HG02938 (cell line): ENCODE data around the gene SUMO3.

Source experiments
- ATAC-seq: cut with Tn5 transposase; IDR thresholded peaks from one replicate; pipeline ENCODE4 v1.9.1; 2021; ENCODE audit warnings: mild to moderate bottlenecking, moderate library complexity; ENCODE audit not compliant: unreplicated experiment

The SUMO3 gene

DNA sequence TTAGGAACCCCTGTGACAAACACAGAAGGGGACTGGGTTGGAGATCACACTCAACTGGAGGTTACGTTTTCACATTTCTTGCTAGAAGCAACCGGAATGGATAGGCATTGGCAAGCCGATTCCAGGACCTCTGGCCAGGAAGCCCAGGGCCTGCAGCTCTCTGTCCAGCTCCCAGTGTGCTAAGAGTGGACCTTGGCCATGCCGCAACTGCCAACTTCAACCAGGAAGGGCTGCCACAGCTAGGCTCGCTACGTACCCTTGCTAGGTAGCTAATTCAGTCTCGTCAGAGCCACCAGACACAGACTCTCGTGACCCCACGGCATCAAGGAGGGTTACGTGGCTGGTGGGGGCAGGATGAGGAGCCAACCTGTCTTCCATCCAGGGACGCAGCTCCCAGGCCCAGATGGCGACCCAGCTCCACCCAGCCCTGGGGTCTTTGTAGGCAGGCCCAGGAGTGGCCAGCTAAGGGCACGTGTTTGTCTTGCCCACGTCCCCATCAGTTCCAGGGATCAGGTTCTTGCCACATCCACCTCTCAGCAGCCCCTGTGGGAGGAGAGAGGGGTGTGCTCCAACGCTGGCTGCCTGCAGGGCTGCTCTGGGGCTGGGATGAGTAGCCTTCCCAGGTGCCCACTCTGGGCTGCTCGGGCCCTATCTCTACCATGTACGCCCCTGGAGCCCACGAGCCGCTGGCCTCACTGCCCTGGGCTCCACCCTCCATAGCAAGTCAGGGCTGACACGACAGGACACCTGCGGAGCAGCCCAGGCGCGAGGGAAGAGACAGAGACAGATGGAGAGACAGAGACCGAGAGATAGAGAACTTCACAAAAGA, 55.4 kb downstream of the SUMO3 start:
- no peak for ATAC-seq

DNA sequence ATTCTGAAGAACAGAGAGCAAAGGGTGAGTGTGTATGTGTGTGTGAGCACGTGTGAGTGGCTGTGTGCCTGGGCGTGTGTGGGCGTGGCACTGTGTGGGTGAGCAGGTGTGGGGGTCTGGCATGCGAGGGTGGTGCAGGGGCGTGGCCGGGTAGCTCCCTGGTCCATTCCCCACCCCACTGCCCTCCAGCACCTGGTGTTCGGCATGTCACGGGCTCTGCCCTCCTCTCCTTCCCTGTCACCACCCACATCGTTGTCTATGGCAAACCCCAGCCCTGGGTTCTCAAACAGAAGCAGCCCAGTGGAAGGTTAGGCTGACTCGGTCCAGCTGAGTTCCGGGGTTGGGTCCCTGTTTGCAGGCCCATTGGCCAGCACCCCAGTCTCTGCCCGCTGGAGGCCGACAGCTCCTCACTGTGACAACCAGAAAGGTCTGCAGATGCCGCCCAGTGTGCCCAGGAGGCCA, 56.1 kb downstream of the SUMO3 start:
- no peak for ATAC-seq

- ATAC-seq = no peak
These were observed 56.7 kb downstream of the SUMO3 start for GRCh38 chr21:44761011-44761729.

GRCh38 chr21:44760376-44760775, 57.5 kb downstream of the SUMO3 start:
- ATAC-seq = no peak

- ATAC-seq = no peak
These were observed 58.1 kb downstream of the SUMO3 start for GRCh38 chr21:44759628-44760285.

DNA sequence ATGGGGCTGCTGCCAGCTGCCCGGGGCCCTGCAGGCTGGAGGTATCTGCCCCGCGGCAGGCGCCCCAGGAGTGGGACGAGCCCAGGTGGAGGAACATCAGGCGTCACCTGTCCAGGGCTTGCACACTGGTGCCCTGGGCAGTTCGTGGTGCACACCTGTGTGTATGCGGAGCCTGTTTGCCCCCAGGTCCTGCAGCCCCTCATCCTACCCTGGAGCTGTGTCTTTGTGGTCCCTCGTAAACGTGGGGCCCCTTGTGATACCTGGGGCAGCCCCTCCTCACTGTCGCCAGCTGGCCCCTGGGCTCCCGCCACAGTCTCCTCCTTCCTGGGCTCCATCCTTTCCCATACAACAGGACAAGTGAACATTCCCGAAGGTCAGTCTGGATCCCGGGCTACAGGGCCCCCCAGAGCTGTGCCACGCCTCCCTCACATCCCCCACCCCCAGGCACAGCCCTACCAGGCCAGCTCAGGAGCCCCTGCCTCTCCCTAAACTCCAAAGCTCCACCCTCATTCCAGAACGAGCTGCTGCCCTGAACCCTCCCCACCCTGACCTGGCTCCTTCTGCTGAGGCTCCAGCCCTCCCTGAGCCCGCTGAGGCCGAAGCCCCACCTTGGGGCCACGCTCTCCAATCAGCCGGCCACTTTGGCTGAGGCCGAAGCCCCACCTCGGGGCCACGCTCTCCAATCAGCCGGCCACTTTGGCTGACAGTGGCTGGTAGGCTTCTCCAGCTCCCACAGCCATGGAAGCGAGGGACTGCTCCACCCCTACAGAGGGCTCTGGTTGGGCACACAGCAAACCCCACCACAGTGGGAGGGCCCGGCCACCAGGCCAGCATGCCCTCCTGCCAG, 58.9 kb downstream of the SUMO3 start:
- no peak for ATAC-seq

DNA sequence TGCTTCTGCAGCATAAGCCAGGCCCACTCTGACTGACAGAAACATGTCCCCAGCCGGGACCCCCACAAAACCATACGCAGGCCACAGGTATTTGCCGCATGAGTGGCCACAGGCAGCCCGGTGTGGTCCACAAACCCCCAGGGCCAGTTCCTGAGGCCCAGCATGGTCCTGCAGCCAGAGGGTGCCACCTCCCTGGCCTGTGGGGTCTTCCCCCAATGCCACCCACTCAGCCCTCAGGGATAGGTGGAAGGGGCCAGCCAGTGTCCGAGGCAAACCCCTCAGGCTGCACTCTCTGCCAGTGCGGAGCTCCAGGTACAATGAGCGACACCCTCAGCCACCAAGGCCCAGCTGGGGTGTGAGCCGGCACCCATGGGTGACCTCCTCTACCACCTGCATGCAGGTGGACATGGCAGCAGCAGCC, 59.7 kb downstream of the SUMO3 start:
- ATAC-seq = no peak

DNA sequence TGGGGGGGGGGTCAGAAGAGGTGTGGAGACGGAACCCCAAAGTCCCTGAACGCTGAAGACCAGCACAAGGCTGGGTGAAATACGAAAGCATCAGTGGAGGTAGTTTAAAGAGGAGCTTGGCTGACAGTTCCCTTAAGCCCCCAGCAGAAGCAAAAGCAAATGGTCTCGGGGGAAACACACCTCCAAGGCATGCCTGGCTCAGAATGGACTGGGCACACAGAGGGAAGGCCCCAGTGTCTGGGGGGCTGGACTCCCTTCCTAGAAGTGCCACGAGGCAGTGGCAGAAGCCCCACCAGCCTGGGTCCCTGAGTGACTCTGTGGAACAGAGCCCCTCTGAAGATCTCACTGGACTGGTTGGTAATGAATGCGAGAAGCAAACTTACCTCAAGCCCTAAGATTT, 60.1 kb downstream of the SUMO3 start:
- ATAC-seq = no peak

DNA sequence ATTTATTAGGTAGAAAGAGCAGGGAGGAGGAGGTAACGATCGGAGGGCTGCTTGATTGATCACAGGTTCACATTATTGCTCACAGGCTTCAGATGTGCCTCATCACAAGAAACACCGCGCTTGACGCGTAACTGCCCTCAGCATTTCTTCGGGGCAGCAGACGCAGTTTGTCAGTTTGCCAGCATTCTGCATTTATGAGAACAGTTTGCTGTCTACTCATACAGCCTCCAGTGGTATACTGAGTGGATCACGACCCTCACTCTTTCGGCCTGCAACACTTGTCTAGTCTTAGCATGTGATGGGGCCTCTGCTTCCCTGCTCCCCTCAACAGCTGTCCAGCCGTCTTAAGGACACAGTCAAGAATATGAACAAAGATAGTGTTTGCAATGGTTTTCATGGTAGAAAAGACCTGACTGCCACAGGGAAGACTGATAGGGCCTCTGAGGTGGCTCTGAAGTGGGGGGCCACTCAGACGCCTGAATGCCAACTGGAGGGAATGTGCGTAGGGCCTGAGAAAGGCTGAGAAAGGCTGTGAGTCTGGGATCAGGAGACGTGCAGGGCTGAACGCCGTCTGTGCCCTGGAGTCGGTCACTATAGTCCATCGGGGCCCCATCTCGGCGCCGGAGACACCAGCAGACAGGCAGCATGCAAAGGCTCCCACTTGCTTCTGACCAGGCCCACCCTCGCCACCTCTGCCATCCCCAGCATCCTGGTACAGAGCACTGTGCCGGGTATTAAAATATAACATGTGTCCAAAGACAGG, 61.3 kb downstream of the SUMO3 start:
- no peak for ATAC-seq
